C4-2B (cell line): ENCODE measurements around the gene CTXND2.

ENCODE experiments used
- H3K27ac ChIP-seq: fragments of 450-650 bp; 2 replicates; pipeline ENCODE4 v1.5.1; 2017
- CTCF ChIP-seq: fragments of 450-650 bp; conservative IDR thresholded peaks from 2 replicates; pipeline ENCODE4 v1.5.1; 2017; ENCODE audit warnings: mild to moderate bottlenecking
- ZFX ChIP-seq: fragments of 450-650 bp; IDR thresholded peaks from 2 replicates; pipeline ENCODE4 v1.6.1; 2017

The CTXND2 gene

GRCh38 chr1:150902346-150902745 lies 15.4 kb downstream of the CTXND2 start:
- no peak overlapping the region for H3K27ac ChIP-seq
- TF ChIP-seq ZFX (no peak), CTCF (no peak)

- TF ChIP-seq ZFX (no peak), CTCF (no peak)
- no peak overlapping the region for H3K27ac ChIP-seq
These were observed 15.8 kb downstream of the CTXND2 start for GRCh38 chr1:150902751-150903150.

DNA sequence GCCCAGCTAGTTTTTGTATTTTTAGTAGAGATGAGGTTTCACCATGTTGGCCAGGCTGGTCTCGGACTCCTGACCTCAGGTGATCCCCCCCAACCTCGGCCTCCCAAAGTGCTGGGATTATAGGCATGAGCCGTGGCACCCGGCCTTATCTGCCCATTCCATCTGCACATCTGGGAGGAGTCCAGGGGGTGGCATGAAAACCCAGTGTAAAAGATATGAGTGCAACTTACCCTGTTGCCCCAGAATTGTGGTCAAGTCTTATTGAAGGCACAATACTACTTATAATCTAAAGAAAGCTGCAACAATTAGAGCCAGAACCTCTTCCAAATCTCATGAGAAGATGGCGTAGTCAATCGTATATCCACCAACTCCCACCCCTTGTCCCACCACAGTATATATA lies 18.4 kb downstream of the CTXND2 start:
- H3K27ac ChIP-seq, result peak overlapping the region; percentile 77
- TF ChIP-seq ZFX, result no peak
- TF ChIP-seq CTCF, result no peak

- no peak for TF ChIP-seq ZFX
- no peak for TF ChIP-seq CTCF
- peak overlapping the region; percentile 77 for H3K27ac ChIP-seq
These were observed 19.4 kb downstream of the CTXND2 start for GRCh38 chr1:150906329-150906728.

DNA sequence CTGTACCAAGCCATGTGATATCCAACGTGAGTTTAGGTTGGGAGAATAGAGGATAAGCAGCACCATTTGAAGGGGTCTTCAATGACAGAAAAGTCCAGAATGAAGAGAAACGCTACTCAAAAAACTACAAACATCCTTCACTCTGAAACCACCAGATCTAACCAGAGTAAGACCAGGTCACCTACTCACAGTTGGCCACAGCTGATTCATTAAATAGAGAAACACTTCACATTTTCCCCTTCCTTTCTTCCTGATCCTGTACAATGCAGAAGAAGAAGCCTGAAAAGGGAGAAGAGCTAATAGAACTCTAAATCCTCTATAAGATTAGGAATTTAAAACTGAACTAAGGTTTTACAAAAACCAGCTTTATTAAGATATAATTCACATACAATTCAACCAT lies 19.9 kb downstream of the CTXND2 start:
- H3K27ac ChIP-seq, result peak overlapping the region; percentile 77
- TF ChIP-seq ZFX, result no peak

DNA sequence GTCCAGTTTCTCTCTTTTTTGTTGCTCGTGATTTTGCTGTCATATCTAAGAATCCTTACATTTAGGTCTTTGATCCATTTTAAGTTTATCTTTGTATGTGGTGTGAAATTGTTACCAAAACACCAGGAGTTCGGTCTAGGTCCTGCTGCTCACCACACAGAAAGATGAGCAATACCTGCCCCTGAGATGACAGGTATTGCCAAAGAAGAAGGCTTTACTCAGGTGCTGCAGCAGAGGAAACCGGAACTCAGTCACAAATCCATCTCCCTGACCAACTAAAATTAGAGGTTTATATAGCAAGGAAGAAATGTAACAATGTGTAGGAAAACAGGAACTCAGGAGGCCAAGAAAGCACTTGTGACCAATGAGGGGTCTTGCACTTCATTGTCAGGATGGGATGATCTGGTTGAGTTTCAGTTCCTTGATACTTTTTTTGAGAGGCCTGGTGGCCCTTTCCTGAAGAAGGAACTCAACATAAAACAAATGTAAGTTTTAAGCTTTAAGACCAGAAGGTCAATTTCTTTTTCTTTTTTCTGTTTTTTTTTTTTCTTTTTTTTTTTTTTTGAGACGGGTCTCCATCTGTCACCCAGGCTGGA lies 22.7 kb downstream of the CTXND2 start:
- TF ChIP-seq CTCF, result no peak
- no peak for TF ChIP-seq ZFX
- no peak overlapping the region for H3K27ac ChIP-seq

DNA sequence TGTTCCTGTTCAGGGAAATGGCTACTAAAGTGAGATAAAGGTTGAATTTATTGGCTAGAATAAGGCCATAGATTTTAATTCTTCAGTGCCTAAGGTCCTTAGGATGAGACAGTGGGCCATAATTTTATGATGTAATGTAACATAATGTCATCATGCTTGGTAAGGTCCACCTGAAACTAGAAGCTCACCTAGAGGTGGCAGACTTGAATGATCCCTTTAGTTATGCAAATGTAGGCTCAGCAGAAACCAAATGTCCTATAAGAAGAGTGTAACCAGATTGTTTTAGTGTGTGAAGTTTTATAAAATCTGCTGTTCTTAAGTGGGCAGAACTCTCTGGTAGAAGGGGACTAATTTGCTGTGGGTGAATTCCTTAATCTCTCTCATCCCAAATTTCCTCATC lies 25.7 kb downstream of the CTXND2 start:
- H3K27ac ChIP-seq, result no peak overlapping the region
- TF ChIP-seq CTCF (no peak), ZFX (no peak)

DNA sequence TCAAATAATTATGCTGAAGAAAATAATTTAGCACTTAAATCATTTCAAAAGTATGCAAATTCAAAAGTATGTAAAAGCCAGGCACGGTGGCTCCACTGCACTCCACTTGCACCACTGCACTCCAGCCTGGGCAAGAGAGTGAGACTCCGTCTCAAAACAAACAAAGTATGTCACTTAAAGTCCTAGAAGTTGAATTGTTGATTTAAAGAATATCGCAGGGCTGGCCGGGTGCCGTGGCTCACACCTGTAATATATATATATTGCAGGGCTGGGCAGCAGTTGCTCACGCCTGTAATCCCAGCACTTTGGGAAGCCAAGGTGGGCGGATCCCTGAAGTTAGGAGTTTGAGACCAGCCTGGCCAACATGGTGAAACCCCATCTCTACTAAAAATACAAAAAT lies 30.5 kb downstream of the CTXND2 start:
- no peak for TF ChIP-seq CTCF
- TF ChIP-seq ZFX, result no peak
- no peak overlapping the region for H3K27ac ChIP-seq
